Measurements from ENCODE around the gene PNPLA2.

The PNPLA2 gene

GRCh38 chr11:816433-816779, 2.3 kb upstream of the PNPLA2 start:
- FAIRE-seq, result no peak

GRCh38 chr11:819129-819931, 616 bp downstream of the PNPLA2 start:
- DNase-seq (ENCODE audit: low spot score), result peak; percentile 83
- FAIRE-seq, result no peak

More at GRCh38 chr11:816433-816779, 2.3 kb upstream of the PNPLA2 start:
- DNase-seq (ENCODE audit: low spot score), result no peak

DNA sequence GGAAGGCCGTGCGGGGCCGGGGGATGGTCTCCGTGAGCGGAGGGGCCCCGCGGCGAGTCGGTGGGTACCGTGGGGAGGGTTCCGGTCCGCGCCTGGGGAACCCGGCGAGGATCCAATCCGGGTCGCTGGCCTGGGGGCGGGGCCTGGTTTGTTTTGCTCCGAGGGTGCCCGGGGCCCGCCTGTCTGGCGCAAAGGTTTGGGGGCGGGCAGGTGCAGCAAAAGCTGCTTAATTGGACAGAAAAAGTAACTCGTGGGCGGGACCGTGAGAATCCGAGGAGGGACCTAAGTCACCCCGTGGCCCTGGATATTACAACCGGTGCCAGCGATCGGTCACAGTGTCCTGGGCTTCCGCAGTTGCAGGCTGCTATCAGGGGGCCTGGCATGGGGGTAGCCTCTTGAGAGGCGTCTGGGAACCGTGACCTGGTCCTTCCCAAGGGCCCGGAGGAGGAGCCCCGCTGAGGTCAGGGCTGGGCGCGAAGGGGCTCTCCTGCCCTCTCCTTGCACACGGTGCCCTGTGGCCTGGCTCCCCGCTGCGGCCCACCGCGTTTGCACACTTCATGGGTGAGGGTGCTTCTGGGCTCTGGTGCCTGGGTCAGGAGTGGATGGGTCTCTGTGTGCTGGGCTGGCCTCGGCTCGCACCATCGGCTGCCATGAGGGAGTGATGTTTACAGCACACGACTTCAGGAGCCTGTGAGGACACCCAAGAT, 1.4 kb downstream of the PNPLA2 start:
- DNase-seq (ENCODE audit: low spot score), result peak; percentile 71
- FAIRE-seq, result no peak

DNA sequence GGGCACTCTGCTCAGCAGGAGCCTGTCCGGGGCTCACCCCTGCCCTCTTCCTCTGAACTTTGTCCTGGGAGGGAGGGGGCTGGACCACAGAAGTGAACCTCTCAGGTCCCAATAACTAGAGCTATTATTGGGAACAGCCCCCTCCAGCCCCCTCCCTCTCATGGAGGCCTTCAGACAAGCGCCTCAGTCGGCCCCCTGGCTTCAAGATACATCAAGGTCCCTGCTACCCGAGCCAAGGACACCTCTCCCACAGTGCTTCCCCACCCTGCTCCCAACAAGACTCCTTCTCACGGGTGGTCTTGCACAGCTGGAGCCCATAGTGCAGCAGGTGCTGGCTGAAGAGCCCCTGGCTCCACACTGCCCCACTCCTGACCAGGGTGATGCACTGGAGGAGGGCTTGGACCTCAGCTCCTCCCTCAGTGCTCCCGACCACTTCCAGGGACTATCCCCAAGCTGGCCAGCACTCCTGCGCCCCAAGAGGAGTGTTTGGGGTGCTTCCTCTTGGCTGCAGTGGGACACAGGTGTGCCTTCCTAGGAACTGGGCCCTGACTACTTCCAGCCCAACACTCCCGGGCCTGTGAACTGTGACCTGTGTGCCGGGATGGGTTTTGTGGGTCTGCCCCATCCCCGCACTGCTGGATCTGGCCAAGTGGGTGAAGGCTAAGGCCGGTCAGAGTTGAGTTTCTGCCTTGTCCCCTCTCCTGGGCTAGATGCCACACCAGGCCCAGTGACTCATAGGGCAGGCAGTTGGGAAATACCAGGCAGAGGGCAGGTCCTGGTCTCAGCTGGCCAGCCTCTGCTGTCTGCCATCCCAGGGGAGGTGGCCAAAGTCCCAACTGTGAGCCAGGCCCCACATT, 2.2 kb downstream of the PNPLA2 start:
- DNase-seq (ENCODE audit: low spot score) (peak; percentile 35), FAIRE-seq (no peak)

- DNase-seq (ENCODE audit: low spot score) (no peak), FAIRE-seq (no peak)
Observed at GRCh38 chr11:821512-822371, 3.0 kb downstream of the PNPLA2 start.

GRCh38 chr11:823441-824291, 5.0 kb downstream of the PNPLA2 start:
- DNase-seq (ENCODE audit: low spot score), result no peak
- no peak for FAIRE-seq

DNA sequence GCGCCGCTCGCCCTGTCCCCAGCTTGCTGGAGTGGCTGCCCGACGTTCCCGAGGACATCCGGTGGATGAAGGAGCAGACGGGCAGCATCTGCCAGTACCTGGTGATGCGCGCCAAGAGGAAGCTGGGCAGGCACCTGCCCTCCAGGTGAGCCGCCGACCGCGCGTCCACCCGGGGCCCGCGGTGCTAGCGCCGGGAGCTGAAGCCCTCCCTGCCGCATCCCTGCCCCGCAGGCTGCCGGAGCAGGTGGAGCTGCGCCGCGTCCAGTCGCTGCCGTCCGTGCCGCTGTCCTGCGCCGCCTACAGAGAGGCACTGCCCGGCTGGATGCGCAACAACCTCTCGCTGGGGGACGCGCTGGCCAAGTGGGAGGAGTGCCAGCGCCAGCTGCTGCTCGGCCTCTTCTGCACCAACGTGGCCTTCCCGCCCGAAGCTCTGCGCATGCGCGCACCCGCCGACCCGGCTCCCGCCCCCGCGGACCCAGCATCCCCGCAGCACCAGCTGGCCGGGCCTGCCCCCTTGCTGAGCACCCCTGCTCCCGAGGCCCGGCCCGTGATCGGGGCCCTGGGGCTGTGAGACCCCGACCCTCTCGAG, 5.7 kb downstream of the PNPLA2 start:
- FAIRE-seq, result no peak
- no peak for DNase-seq (ENCODE audit: low spot score)

DNA sequence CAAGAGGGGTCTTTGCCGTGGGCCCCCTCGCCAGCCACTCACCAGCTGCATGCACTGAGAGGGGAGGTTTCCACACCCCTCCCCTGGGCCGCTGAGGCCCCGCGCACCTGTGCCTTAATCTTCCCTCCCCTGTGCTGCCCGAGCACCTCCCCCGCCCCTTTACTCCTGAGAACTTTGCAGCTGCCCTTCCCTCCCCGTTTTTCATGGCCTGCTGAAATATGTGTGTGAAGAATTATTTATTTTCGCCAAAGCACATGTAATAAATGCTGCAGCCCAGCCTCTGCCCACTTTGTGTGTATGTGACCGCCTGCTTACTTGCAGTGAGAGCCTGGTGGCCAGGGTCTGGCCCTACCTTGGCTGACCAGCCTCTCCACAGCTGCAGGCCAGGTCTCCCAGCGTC, 6.2 kb downstream of the PNPLA2 start:
- no peak for FAIRE-seq
- no peak for DNase-seq (ENCODE audit: low spot score)

GRCh38 chr11:825366-826226, 6.9 kb downstream of the PNPLA2 start:
- FAIRE-seq (no peak), DNase-seq (ENCODE audit: low spot score) (no peak)

GRCh38 chr11:826227-826621, 7.5 kb downstream of the PNPLA2 start:
- no peak for DNase-seq (ENCODE audit: low spot score)
- FAIRE-seq, result no peak

GRCh38 chr11:826836-827145, 8.1 kb downstream of the PNPLA2 start:
- DNase-seq (ENCODE audit: low spot score) (no peak), FAIRE-seq (no peak)

GRCh38 chr11:827146-827896, 8.6 kb downstream of the PNPLA2 start:
- DNase-seq (ENCODE audit: low spot score) (no peak), FAIRE-seq (no peak)

DNA sequence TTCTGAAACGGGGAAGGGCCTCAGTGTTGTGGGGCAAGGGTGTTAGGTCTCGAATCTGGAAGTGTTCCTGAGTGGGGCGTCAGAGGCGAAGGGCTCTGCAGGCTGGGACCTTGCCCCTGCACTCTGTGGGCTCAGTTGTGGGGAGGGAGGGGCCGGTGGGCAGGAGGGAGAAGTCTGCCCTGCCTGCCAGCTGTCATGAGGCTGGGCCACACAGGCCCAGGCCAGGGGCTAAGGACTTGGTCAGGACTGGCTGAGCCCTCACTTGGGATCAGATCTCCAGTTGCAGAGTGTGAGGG, 9.1 kb downstream of the PNPLA2 start, which contains the start of gene CRACR2B:
Gene CRACR2B, plus strand, starts transcription at position 23 of the 296 bp plus-strand sequence. CDS start 689 bp downstream, outside the sequence.
- no peak for FAIRE-seq
- no peak for DNase-seq (ENCODE audit: low spot score)

DNA sequence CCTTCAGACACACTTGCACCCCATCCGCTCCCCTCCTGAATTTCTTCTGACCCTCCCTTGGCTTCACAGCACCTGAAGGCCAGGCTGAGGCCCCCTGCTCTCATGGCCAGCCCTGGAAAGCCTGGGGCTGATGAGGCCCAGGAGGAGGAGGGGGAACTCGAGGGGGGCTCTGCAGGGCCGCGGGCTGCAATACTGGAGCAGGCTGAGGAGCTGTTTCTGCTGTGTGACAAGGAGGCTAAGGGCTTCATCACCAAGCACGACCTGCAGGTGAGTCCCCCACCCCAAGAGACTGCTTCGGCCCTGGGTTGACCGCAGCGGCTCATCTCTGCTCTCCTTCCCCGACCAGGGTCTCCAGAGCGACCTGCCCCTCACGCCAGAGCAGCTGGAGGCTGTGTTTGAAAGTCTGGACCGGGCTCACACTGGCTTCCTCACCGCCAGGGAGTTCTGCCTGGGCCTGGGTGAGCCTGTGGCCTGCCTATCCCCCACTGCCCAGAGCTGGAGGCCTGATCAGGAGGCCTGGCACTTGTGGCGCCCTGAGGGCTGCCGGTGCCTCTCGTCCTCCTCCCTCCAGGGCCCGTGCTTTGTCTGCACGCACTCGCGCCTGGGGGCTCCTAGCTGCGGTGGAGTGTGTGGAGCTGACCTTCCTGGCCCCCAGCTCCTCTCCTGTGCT, 9.9 kb downstream of the PNPLA2 start:
- FAIRE-seq (no peak), DNase-seq (ENCODE audit: low spot score) (no peak)

DNA sequence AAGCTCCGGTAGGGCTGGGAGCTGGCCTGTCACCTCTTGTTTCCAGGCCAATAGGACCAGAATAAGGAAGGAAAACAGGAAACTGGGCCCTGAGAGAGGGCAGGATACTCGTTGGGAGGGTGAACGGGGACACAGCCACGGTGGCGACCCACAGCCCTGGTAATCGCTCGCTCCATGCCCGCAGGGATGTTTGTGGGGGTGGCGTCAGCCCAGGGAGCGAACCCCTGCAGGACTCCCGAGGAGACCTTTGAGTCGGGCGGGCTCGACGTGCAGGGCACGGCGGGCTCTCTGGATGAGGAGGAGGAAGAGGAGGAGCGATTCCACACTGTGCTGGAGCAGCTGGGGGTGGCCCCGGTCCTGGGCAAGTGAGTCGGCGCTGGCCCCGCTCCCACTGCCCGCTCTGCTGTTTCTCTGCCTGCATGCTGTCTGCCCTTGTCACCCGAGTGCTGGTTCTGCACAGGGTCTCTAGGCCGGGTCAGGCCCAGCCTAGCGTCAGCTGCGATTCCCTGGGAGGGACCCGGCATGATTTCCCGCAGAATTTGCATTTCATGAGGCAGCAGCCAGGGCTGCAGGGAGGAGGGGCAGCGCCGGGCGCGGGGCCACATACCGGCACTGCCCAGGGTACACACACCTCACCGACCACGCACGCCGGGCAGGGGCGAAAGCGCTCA, 10.6 kb downstream of the PNPLA2 start:
- FAIRE-seq (no peak), DNase-seq (ENCODE audit: low spot score) (no peak)

DNA sequence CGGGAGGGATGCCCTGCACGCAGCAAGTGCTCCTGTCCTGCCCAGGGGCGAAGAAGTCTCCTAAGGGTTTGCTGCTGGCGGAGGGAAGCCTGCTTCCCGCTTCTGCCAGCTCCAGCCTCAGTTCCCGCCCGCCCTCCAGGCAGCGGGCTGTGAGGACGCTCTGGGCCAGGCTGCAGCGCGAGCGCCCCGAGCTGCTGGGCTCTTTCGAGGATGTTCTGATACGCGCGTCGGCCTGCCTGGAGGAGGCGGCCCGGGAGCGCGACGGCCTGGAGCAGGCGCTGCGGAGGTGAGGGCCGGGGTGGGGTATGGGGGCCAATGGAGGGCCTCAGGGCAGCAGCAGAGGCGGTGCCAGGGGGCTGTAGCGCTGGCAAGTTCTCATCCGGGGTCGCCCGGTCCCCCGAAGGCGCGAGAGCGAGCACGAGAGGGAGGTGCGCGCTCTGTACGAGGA, 11.2 kb downstream of the PNPLA2 start:
- FAIRE-seq (no peak), DNase-seq (ENCODE audit: low spot score) (no peak)

All from urothelium cell line (cell line).